ENCODE data around the gene CMSS1. TPM values are rescaled to one million over a fixed set of nuclear protein-coding genes. Genes with fewer than 3 reads are reported as not detected.
A peak's percentile ranks its signal among the peaks of the same experiment; 100 is the strongest.

CMSS1 gene
- total and polyA plus RNA-seq, 2 of the 13 experiments (the other 11 are each of a cell fraction or from before 2014, with no cell fraction given) = 6.4 to 48.7 TPM

GRCh38 chr3:99923873-99924272 lies 106.2 kb downstream of the CMSS1 start (continued):
- TF ChIP-seq HMG20B (CRISPR knock-in tag; conservative IDR thresholded peaks at IDR 0.05) (0 out of 2 replicates have a peak, but pooled peaks have one; percentile 43), ZNF235 (CRISPR knock-in tag; IDR thresholded peaks at IDR 0.05; ENCODE audit: borderline replicate concordance) (no peak), ARNTL (CRISPR knock-in tag; IDR thresholded peaks at IDR 0.05) (no peak), TSC22D2 (CRISPR knock-in tag; IDR thresholded peaks at IDR 0.05; ENCODE audit: borderline replicate concordance) (no peak), BORCS8-MEF2B (CRISPR knock-in tag; IDR thresholded peaks at IDR 0.05) (no peak), TCF12 (IDR thresholded peaks at IDR 0.05) (no peak), TCF12 (CRISPR knock-in tag; IDR thresholded peaks at IDR 0.05) (no peak), CEBPG (CRISPR knock-in tag; IDR thresholded peaks at IDR 0.05) (0 out of 2 replicates have a peak, but pooled peaks have one; percentile 15), ZNF30 (CRISPR knock-in tag; IDR thresholded peaks at IDR 0.05) (no peak), SUZ12 (IDR thresholded peaks at IDR 0.05; ENCODE audit: low read depth, low read length) (no peak), EP300 (IDR thresholded peaks at IDR 0.05; ENCODE audit: low read depth in 2 of 2, low read length in 2 of 2) (peak in 1 of 2 experiments; percentile 56; a peak in 1 of 4 replicates), EP300 (CRISPR knock-in tag; IDR thresholded peaks at IDR 0.05; ENCODE audit: borderline replicate concordance) (peak; percentile 64; the same call in 1 of the 2 replicates), BCL6 (CRISPR knock-in tag; IDR thresholded peaks at IDR 0.05) (peak; percentile 42), ZNF124 (CRISPR knock-in tag; IDR thresholded peaks at IDR 0.05) (0 out of 2 replicates have a peak, but pooled peaks have one; percentile 12), ZNF121 (CRISPR knock-in tag; IDR thresholded peaks at IDR 0.05) (peak; percentile 78), RCOR2 (CRISPR knock-in tag; IDR thresholded peaks at IDR 0.05) (peak; percentile 64), FOXP1 (IDR thresholded peaks at IDR 0.05) (no peak), FOXP1 (CRISPR knock-in tag; IDR thresholded peaks at IDR 0.05) (peak; percentile 26; the same call in 1 of the 2 replicates), ERF (CRISPR knock-in tag; IDR thresholded peaks at IDR 0.05) (0 out of 2 replicates have a peak, but pooled peaks have one; percentile 38), FOSL2 (CRISPR knock-in tag; IDR thresholded peaks at IDR 0.05) (peak; percentile 31; the same call in 1 of the 2 replicates), PITX1 (CRISPR knock-in tag; IDR thresholded peaks at IDR 0.05) (no peak), FOXA1 (IDR thresholded peaks at IDR 0.05) (no peak), FOXA1 (CRISPR knock-in tag; IDR thresholded peaks at IDR 0.05) (peak; percentile 70), SSRP1 (CRISPR knock-in tag; IDR thresholded peaks at IDR 0.05) (no peak), ZNF367 (CRISPR knock-in tag; IDR thresholded peaks at IDR 0.05; ENCODE audit: borderline replicate concordance) (no peak), FOXO1 (CRISPR knock-in tag; IDR thresholded peaks at IDR 0.05) (0 out of 2 replicates have a peak, but pooled peaks have one; percentile 22), ONECUT2 (CRISPR knock-in tag; IDR thresholded peaks at IDR 0.05) (no peak; the same call in 1 of the 2 replicates), RELA (CRISPR knock-in tag; IDR thresholded peaks at IDR 0.05) (no peak), DR1 (CRISPR knock-in tag; IDR thresholded peaks at IDR 0.05) (no peak), PAXIP1 (CRISPR knock-in tag; conservative IDR thresholded peaks at IDR 0.05) (peak; percentile 69), ZNF510 (CRISPR knock-in tag; IDR thresholded peaks at IDR 0.05; ENCODE audit: low read depth) (no peak), ZNF792 (CRISPR knock-in tag; IDR thresholded peaks at IDR 0.05) (peak; percentile 75; the same call in 1 of the 2 replicates)
- TF ChIP-seq, protein P1, sequence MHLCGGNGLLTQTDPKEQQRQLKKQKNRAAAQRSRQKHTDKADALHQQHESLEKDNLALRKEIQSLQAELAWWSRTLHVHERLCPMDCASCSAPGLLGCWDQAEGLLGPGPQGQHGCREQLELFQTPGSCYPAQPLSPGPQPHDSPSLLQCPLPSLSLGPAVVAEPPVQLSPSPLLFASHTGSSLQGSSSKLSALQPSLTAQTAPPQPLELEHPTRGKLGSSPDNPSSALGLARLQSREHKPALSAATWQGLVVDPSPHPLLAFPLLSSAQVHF (CRISPR knock-in tag; IDR thresholded peaks at IDR 0.05) = no peak

Data from HepG2 (cell line).